ENCODE measurements around the gene GEMIN7. TPM values are rescaled to one million over a fixed set of nuclear protein-coding genes. Genes with fewer than 3 reads are reported as not detected.

Gene GEMIN7, protein sequence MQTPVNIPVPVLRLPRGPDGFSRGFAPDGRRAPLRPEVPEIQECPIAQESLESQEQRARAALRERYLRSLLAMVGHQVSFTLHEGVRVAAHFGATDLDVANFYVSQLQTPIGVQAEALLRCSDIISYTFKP
- total RNA-seq: 33.6 and 45.6 TPM in 2 replicates

DNA sequence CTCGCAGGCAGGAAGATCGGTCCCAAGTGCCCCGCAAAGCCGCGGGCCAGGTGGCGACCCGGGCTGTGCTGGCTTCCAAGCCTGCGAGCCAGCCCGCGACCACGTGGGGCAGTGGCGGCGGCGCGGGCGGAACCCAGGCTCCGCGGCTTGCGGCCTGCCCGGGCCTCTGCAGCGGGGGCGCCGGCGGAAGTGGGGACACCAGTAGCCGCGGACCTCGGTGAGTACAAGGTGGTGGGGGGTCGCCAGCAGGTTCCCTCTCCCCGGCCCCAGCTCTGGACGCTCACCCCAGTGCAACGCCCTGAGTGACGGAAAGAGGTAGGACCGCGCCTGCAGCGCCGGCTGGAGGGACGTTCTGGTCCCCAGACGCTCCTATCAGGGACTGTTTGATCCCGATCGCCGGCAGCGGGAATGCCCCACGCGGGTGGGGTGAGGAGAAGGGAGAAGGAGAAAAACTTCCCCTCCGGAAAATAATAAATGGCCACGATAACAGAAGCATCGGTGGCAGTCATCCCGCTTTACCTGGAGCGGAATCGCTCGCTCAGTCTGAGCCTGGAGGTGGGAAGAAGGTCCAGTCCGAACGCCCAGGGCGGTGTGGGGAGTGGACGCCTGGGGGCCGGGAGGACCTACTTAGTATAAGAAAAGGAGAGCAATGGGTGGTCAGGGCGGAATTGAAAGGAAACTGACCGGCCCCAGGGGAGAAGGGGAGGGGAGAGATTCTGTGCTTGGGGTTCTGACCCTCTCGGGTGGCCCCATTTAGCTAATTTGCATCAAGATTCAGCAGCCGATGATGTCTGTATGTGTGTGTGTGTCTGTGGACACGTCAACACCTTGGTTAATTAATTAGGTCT lies at the start of gene GEMIN7:
Gene GEMIN7, plus strand, starts transcription at position 198 of the 848 bp plus-strand sequence. CDS start 10,855 bp downstream, outside the sequence.
- no peak for DNase-seq (ENCODE audit: extremely low read depth, low read depth, low spot score)

DNA sequence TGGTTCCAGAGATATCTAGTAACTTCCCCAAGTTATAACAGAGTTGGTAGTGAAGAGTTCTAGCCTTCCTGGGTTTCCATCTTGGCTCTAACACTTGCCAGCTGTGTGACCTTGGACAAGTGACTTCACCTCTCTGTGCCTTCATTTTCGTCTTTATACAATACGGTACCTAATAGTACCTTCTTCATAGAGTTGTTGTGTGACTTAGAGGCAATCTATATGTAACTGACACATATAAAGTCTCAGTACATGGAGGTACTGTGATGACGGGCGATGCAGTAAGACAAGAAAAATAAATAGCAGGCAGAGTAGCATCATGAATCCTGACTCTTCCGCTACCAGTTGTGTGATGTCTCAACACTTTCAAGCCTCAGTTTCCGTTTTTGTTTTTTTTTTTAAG lies 48.2 kb upstream of the GEMIN7 start:
- DNase-seq (ENCODE audit: extremely low read depth, low read depth, low spot score): no peak

DNA sequence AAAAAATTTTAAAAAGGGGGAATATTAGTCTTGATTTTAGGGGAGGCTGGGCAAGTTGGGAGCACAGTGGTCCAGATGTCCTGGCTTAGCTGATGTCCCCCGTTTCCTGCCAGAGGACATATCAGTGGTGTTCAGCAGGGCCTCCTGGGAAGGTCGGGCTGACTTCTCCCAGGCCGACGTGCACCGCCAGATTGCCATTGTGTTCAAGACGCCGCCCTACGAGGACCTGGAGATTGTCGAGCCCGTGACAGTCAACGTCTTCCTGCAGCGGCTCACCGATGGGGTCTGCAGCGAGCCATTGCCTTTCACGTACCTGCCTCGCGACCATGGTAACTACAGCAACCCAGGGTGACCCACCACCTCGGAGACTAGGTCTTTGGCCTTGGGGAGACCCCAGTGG lies 46.6 kb upstream of the GEMIN7 start:
- no peak for DNase-seq (ENCODE audit: extremely low read depth, low read depth, low spot score)

DNA sequence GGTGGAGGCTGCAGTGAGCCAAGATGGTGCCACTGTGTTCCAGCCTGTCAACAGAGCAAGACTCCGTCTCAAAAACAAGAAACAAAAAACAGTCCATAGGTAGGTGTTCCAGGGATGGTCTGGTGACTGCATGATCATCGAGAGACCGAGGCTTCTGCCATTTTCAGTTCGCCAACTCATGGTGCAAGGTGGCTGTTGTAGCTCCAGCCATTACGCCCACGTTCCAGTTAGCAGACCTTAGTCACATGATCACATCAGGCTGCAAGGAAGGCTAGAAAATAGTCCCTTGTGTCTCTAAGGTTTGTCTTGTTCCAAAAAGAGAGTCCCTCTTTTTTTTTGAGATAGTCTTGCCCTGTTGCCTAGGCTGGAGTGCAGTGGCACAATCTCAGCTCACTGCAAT lies 43.3 kb upstream of the GEMIN7 start:
- no peak for DNase-seq (ENCODE audit: extremely low read depth, low read depth, low spot score)

DNA sequence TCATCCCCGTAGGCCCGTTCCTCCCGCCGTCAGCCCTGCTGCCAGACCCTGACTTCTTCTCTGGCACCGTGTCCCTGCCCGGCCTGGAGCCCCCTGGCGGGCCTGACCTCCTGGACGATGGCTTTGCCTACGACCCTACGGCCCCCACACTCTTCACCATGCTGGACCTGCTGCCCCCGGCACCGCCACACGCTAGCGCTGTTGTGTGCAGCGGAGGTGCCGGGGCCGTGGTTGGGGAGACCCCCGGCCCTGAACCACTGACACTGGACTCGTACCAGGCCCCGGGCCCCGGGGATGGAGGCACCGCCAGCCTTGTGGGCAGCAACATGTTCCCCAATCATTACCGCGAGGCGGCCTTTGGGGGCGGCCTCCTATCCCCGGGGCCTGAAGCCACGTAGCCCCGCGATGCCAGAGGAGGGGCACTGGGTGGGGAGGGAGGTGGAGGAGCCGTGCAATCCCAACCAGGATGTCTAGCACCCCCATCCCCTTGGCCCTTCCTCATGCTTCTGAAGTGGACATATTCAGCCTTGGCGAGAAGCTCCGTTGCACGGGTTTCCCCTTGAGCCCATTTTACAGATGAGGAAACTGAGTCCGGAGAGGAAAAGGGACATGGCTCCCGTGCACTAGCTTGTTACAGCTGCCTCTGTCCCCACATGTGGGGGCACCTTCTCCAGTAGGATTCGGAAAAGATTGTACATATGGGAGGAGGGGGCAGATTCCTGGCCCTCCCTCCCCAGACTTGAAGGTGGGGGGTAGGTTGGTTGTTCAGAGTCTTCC lies 41.5 kb upstream of the GEMIN7 start:
- no peak for DNase-seq (ENCODE audit: extremely low read depth, low read depth, low spot score)

DNA sequence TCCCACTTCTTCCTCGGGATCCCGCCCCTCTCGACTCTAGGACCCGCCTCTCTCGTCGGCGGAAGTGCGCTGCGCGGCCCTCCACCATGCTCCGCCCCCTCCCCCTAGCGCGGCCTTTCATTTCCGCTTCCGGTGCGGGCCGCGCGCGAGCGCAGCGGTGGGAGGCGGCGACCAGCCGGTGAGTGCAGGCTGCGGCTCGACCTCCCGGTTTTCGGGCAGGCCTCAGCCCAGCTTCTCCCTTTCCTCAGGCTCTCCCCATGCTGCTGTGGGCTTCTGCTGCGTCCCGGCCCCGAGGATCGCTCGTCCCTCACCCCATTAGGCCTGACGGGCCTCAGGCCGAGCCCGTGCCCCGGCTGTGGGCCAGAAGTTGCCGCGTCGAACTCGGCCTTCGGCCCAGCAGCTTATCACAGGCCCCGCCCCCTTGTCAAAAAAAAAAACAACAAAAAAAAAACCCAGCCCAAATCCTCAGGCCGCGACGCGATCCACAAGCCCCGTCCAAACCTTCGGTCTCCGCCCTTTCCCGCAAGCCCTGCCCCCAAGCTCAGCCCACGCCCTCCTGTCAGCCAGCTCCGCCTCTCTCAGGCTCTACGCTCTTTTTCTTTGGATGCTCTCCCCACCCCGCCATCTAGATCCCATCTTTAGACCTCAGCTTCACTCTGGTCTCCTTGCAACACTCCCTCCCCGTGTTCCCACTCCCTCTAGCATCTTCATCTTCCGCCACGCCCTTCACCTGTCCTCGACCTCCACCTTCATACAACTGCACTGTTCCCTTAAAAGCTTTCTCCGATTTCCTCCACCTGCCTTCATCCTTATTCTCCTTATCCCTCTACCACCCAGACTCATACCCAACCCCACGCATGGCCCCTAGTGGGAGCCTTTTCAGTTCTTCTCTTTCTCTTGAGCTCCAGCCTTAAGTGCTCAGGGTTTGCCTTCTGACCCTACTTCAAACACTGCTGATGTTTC lies 39.8 kb upstream of the GEMIN7 start, which contains the start of gene CLASRP:
Gene CLASRP, plus strand, starts transcription at position 115 of the 963 bp plus-strand sequence. CDS start 1,168 bp downstream, outside the sequence.
- DNase-seq (ENCODE audit: extremely low read depth, low read depth, low spot score): peak; percentile 29

DNA sequence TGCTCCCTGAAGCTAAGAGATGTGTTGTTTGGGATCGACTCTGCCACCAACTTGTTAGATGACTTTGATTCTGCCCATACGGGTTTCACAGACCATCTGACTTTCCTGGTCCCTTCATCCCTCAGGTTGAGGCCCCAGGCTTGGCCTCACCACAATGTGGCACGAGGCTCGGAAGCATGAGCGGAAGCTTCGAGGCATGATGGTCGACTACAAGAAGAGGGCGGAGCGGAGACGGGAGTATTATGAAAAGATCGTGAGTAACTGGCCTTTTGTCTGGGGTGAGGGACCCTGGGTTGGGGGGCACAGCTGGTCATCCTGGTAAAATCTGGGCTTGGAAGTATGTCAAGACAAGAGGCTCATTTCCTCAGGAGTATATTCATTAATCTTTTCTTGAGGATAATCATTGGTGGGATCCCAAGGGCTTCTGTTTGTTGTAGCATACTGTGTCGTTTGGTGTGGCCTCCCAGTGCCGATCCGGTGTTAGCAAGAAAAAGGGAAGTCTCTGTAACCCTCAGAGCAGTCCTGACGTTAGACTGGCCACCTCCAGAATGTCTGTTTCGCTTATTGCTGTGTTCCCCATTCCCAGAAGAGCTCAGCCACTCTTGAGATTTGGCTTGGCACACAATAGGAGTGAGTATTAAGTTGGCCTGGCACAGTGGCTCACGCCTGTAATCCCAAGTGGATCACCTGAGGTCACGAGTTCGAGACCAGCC lies 38.8 kb upstream of the GEMIN7 start:
- no peak for DNase-seq (ENCODE audit: extremely low read depth, low read depth, low spot score)

DNA sequence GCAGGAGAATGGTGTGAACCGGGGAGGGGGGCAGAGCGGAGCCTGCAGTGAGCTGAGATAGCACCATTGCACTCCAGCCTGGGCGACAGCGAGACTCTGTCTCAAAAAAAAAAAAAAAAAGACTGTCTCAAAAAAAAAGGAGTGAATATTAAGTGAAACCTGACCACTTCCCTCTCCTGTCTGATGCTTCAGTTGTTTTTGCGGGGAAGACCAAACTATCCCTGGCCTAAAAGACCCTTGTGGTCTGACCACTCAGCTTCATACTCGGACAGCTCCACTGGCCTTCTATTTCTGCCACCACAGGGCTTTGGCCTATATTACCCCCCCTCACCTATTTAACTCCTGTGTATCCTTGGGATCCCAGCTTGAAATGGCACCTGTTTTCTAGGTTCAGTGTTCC lies 37.9 kb upstream of the GEMIN7 start:
- DNase-seq (ENCODE audit: extremely low read depth, low read depth, low spot score): no peak

DNA sequence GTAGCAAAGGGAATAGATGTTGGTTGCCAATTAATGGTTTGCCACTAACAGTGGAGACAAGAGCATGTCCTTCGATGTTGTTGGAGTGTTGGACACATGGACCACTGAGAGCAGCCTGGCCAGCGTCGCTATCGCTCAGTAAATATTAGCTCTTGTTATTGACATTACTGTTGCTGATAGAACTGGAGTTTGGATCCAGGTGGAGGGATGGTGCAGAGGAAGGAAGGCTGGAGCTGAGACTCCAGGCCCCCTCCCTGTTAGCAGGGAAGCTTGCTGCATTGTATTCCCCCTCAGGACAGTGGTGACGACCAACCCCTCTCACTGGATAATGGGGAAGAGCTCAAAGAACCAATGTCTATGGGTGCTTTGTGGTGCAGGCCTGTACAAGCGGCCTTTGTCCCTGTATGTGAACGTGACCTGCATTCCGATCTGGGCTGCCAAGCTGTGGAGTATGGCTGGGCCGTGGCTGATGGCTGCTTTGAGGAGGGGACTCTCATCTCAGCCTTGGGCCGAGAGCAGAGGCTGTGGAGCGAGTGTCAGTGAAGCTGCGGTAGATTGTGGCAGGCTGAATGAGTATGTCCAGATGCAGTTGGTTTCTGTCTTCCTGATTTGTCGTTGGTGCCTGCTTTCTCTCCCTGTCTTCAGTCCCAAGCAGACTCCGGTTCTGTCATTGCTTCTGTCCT lies 33.2 kb upstream of the GEMIN7 start:
- no peak for DNase-seq (ENCODE audit: extremely low read depth, low read depth, low spot score)

DNA sequence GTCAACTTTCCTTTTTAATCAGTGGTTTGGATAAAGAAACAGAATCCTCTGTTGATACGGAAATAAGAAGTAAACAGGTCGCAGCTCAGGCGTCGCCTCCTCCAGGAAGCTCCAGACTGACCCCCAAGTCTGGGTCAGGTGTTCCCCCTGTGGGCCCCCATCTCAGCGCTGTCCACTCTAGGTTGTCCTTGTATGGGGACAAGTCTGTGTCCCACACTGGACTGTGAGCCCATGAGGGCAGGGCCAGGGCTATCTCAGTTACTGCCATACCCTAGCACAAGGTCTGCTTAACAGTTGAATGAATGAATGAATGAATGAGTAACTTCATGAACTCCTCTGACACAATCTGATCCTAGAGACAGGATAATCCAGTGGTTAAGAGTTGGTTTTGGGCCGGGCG lies 32.7 kb upstream of the GEMIN7 start:
- no peak for DNase-seq (ENCODE audit: extremely low read depth, low read depth, low spot score)

DNA sequence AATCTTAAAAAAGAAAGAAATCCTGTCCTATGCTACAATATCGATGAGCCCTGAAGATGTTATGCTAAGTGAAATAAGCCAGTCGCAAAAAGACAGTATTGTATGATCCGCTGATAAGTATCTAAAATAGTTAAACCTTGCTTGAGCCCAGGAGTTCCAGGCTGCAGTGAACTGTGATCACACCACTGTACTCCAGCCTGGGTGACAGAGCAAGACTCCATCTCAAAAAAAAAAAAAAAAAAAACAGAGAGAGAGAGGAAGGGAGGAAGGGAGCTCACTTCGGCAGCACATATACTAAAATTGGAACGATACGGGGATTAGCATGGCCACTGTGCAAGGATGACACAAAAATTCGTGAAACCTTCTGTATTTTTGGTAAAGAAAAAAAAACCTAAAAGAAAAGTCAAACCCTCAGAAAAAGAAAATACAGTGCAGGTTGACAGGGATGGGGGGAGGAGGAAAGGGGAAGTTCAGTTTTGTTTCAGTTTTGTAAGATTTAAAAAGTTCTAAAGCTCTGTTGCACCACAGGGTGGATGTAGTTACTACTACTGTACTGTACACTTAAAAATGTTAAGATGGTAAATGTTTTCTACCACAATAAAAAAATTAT lies 31.8 kb upstream of the GEMIN7 start:
- no peak for DNase-seq (ENCODE audit: extremely low read depth, low read depth, low spot score)

DNA sequence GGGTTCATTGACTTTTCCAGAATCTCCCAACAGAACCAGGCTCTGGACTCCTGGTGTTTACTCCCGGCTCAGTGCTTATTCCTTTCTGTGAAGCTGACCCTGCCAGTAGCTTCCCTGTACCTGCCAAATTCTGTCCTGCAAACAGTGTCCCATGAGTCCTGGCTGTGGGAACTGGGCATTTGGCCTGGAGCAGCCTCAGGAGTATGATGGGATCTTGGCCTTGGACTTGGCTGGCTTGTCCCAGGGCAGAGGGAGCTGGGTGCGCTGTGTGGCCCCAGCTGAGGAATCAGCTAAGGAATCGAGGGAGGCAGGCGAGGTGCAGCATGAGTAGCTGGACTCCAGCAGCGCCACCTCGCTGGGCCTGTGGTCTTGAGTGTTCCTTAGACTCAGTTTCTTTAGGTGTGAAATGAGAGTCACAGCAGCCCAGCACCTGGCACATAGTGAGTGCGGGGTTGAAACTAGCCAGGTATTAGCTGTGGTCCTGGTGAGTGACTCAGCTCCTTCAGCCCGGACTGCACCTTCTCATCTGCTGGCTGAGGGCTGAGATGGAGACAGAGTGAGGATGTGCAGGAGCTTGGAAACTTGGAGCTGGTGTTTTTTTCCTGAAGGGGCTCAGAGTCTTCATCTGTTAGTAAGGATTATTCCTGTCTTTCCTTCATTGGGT lies 29.9 kb upstream of the GEMIN7 start:
- no peak for DNase-seq (ENCODE audit: extremely low read depth, low read depth, low spot score)

DNA sequence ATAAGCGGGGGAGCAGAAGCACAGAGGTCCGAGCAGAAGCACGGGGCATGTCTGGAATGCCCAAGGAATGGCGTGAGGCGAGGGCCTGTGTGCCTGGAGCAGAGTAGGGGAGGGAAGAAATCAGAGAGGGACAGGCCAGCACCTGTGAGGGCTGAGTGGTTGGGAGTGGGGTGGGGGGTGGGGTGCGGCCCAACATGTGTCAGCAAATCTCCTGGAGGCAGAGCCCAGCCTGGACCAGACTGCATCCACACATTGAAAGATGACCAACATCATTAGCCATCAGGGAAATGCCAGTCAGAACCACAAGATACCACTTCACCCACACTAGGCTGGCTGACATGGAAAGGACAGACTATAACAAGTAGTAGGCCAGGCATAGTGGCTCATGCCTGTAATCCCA lies 29.0 kb upstream of the GEMIN7 start:
- no peak for DNase-seq (ENCODE audit: extremely low read depth, low read depth, low spot score)

DNA sequence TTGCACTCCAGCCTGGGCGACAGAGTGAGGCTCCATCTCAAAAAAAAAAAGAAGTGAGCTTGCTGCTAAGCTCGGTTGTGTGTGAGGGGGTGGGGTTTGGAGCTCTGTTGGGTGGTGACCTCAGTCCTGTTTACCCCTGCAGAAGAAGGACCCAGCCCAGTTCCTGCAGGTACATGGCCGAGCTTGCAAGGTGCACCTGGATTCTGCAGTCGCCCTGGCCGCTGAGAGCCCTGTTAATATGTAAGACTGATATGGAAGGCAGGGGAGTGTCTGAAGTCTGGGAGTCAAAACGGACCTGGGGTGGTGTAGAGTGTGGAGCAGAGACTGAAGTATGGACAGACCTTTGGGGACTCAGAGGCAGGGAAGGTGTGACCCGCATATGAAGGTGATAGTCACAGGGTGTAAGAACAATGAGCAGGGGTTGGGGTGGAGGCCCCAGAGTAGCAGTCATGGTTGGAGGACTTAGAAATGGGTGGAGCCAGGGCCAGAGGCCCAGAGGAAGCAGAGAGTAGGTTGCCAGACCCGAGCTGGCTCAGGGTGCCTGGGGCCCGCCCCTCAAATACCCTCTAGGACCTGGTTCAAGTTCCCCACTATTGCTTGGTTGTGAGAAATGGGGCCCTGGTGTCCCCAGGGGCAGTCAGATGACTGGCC lies 27.0 kb upstream of the GEMIN7 start:
- DNase-seq (ENCODE audit: extremely low read depth, low read depth, low spot score): no peak

DNA sequence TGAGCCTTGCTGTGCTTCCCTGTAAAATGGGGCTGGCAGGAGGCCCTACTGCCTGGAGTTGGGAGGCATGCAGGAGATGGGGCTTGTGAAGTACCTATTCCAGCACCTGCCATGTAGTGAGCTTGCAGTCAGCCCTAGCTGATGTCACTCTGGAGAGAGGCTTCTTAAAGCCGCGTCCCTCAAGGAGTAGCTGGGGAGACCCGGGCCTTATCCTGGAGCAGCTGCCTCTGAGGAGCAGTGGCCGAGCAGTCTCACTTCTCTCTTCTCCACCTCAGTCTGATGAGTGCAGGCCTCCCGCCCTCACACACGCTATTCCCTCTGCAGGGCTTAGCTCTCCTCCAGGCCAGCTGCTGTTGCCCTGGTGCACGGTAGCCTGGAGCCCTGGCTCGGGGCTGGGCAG lies 22.2 kb upstream of the GEMIN7 start:
- no peak for DNase-seq (ENCODE audit: extremely low read depth, low read depth, low spot score)

DNA sequence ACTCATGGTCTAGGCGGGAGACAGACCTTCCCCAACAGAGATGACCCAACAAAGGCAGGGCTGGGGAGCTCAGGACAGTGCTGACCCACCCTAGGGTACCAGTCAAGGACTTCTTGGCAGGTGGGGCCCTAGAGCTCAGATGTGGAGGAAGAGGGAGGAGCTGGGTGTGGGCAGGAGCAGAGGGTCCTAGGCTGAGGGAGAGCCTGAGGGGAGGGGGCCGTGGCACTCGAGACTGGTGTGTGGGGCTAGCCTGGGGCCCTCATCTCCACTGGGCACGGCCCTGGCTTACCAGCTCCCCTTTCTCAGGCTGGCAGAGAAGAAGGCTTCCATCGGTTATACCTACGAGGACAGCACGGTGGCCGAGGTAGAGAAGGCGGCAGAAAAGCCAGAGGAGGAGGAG lies 21.6 kb upstream of the GEMIN7 start:
- no peak for DNase-seq (ENCODE audit: extremely low read depth, low read depth, low spot score)

DNA sequence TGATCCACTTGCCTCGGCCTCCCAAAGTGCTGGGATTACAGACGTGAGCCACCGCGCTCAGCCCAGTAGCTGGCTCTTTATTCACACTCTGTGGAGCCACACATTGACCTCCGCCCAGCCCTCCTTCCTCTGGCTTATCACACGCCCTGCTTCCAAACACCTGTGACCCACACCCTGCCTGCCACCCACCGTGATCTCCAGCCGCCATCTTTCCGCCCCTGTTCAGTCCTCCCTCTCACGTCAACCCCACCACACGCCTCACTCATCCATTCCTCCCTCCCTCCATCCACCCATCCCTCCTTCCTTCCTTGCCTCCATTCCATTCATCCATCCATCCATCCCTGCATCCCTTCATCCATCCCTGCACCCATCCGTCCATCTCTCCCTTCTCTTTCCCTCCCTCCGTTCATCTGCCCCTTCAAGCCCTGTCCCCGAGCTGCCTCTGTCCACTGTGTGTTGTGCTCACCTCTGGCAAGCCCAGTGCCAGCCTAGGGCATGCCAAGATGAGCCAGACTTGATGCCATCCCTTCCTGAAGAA lies 20.4 kb upstream of the GEMIN7 start:
- DNase-seq (ENCODE audit: extremely low read depth, low read depth, low spot score): no peak
